Kidney (tissue), 14 donors: ENCODE results near the gene KDM4D. TPM values are rescaled to one million over a fixed set of nuclear protein-coding genes. Genes with fewer than 3 reads are reported as not detected.

ENCODE experiments used
- DNase-seq, 5 donors: peaks; one replicate each; pipeline ENCODE4 v3.0.0-alpha.2; 2013 to 2020
- FAIRE-seq: peaks from 2 replicates; lab custom pipeline; 2012; peaks lifted over from hg19 to GRCh38; lab: Jason Lieb, UNC
- H3K27ac ChIP-seq, 2 donors: one replicate each; pipeline ENCODE4 v1.7.0; 2013; ENCODE audit warnings: low read depth in 2 of 2, low read length in 2 of 2, inconsistent platforms in 1 of 2
- H3K27me3 ChIP-seq: one replicate; pipeline ENCODE4 v1.7.1; 2013; ENCODE audit warnings: low read length, inconsistent platforms; ENCODE audit not compliant: control insufficient read depth, insufficient read depth
- H3K36me3 ChIP-seq, 3 donors: one replicate each; pipeline versions ENCODE4 v1.7.0 to v1.7.1; 2013; ENCODE audit warnings: low read length in 3 of 3, control low read depth in 1 of 3, inconsistent platforms in 1 of 3; ENCODE audit not compliant: insufficient read depth in 3 of 3, control insufficient read depth in 2 of 3
- H3K4me1 ChIP-seq, 3 donors: one replicate each; pipeline versions ENCODE4 v1.7.0 to v1.7.1; 2013; ENCODE audit warnings: low read length in 3 of 3, inconsistent platforms in 1 of 3, low read depth in 1 of 3; ENCODE audit not compliant: control insufficient read depth in 2 of 3, insufficient read depth in 2 of 3
- H3K4me3 ChIP-seq, 3 donors: one replicate each; pipeline versions ENCODE4 v1.7.0 to v1.8.1; 2013; ENCODE audit warnings: low read length in 3 of 3, control low read depth in 1 of 3, inconsistent platforms in 1 of 3
- H3K9ac ChIP-seq, 3 donors: one replicate each; pipeline versions ENCODE4 v1.7.0 to v1.7.1; 2013; ENCODE audit warnings: low read length in 3 of 3, control low read depth in 1 of 3, inconsistent platforms in 1 of 3
- H3K9me3 ChIP-seq, 3 donors: one replicate each; pipeline versions ENCODE4 v1.7.0 to v1.7.1; 2013; ENCODE audit warnings: low read length in 3 of 3, control low read depth in 1 of 3, inconsistent platforms in 1 of 3; ENCODE audit not compliant: control insufficient read depth in 2 of 3, insufficient read depth in 1 of 3
- CTCF ChIP-seq: IDR thresholded peaks from 3 replicates; pipeline ENCODE4 v1.5.1; 2012; ENCODE audit warnings: mild to moderate bottlenecking, moderate library complexity, borderline replicate concordance; ENCODE audit not compliant: insufficient read depth; ENCODE audit errors: extremely low read depth
- intact Hi-C: fragments of 100-400 bp; cut with DNase I; formaldehyde crosslinking; loops from one replicate; pipeline ENCODE4 v1.11.1; 2022
- polyA plus RNA-seq: library from polyadenylated mRNA; stranded (reverse); fragments of 350-450 nt; fragmentation: Illumina TruSeq; extraction: RNeasy Lipid Tissue Mini Kit (QIAGEN cat#74804); gene quantifications from one replicate; pipeline ENCODE4 v1.2.3, GENCODE V29; 2014; ENCODE audit warnings: low read depth, low replicate concordance; ENCODE audit not compliant: insufficient read depth
- total RNA-seq: library from RNA; stranded (reverse); fragmentation: NEBNext Ultra II Directional; extraction: Animal tissue kit (Norgen Biotek cat#: 25700); gene quantifications from one replicate; pipeline ENCODE4 v1.2.1, GENCODE V29; 2021
- donor health status: control.
- donor health status: control.
- donor health status: control.
- donor health status: control.
- donor health status: control.
- donor health status: DM: yes; HTN: yes; CAD: no.
- donor health status: Normal renal cell carcinoma (clear cell type).

Gene KDM4D
- total and polyA plus RNA-seq, 2 donors from 2014 or later, result 0.54 to 0.94 TPM

GRCh38 chr11:94993400-94993943, 20.0 kb downstream of the KDM4D start:
- Histone ChIP-seq H3K4me3 (no peak overlapping the region), H3K36me3 (no peaks in the 10 kb centered on the region), H3K27me3 (no peaks in the 10 kb centered on the region), H3K9ac (no peak overlapping the region), H3K27ac (no peak overlapping the region), H3K9me3 (no peaks in the 10 kb centered on the region), H3K4me1 (no peaks in the 10 kb centered on the region)
- TF ChIP-seq CTCF, result no peak
- peak; percentile 45 for FAIRE-seq
- intact Hi-C loops, result no loop called here
- no peak for DNase-seq

- Histone ChIP-seq H3K4me1 (no peaks in the 10 kb centered on the region), H3K4me3 (no peak overlapping the region), H3K9ac (no peak overlapping the region), H3K9me3 (no peaks in the 10 kb centered on the region), H3K27me3 (no peaks in the 10 kb centered on the region), H3K36me3 (no peaks in the 10 kb centered on the region), H3K27ac (no peak overlapping the region)
- no peak for FAIRE-seq
- no peak for DNase-seq
- intact Hi-C loops, result no loop called here
- TF ChIP-seq CTCF, result no peak
These were observed 23.9 kb downstream of the KDM4D start for GRCh38 chr11:94997437-94997836.

GRCh38 chr11:94998285-94998684, 24.8 kb downstream of the KDM4D start:
- TF ChIP-seq CTCF, result no peak
- H3K27ac ChIP-seq, result no peak overlapping the region
- DNase-seq, result peak in 1 of 5 donors; percentile 39
- H3K4me1 ChIP-seq, result no peaks in the 10 kb centered on the region
- H3K4me3 ChIP-seq, result no peak overlapping the region
- no peaks in the 10 kb centered on the region for H3K9me3 ChIP-seq
- no peak overlapping the region for H3K9ac ChIP-seq
- no peaks in the 10 kb centered on the region for H3K27me3 ChIP-seq
- FAIRE-seq, result no peak
- no peaks in the 10 kb centered on the region for H3K36me3 ChIP-seq
- intact Hi-C loops, result no loop called here

- FAIRE-seq (no peak), DNase-seq (no peak)
- no peak for TF ChIP-seq CTCF
- intact Hi-C loops, result no loop called here
- no peaks in the 10 kb centered on the region for H3K9me3 ChIP-seq
- H3K27ac ChIP-seq, result no peak overlapping the region
- H3K36me3 ChIP-seq, result no peaks in the 10 kb centered on the region
- no peak overlapping the region for H3K9ac ChIP-seq
- H3K4me3 ChIP-seq, result no peak overlapping the region
- no peaks in the 10 kb centered on the region for H3K4me1 ChIP-seq
- no peaks in the 10 kb centered on the region for H3K27me3 ChIP-seq
These were observed 30.2 kb downstream of the KDM4D start for GRCh38 chr11:95003716-95004115.
